Kidney (tissue), 14 donors: ENCODE results near the gene CD209. TPM values are rescaled to one million over a fixed set of nuclear protein-coding genes. Genes with fewer than 3 reads are reported as not detected.

Source experiments
- DNase-seq, 5 donors: peaks; one replicate each; pipeline ENCODE4 v3.0.0-alpha.2; 2013 to 2020
- FAIRE-seq: peaks from 2 replicates; lab custom pipeline; 2012; peaks lifted over from hg19 to GRCh38; lab: Jason Lieb, UNC
- H3K27ac ChIP-seq, 2 donors: one replicate each; pipeline ENCODE4 v1.7.0; 2013; ENCODE audit warnings: low read depth in 2 of 2, low read length in 2 of 2, inconsistent platforms in 1 of 2
- H3K27me3 ChIP-seq: one replicate; pipeline ENCODE4 v1.7.1; 2013; ENCODE audit warnings: low read length, inconsistent platforms; ENCODE audit not compliant: control insufficient read depth, insufficient read depth
- H3K36me3 ChIP-seq, 3 donors: one replicate each; pipeline versions ENCODE4 v1.7.0 to v1.7.1; 2013; ENCODE audit warnings: low read length in 3 of 3, control low read depth in 1 of 3, inconsistent platforms in 1 of 3; ENCODE audit not compliant: insufficient read depth in 3 of 3, control insufficient read depth in 2 of 3
- H3K4me1 ChIP-seq, 3 donors: one replicate each; pipeline versions ENCODE4 v1.7.0 to v1.7.1; 2013; ENCODE audit warnings: low read length in 3 of 3, inconsistent platforms in 1 of 3, low read depth in 1 of 3; ENCODE audit not compliant: control insufficient read depth in 2 of 3, insufficient read depth in 2 of 3
- H3K4me3 ChIP-seq, 3 donors: one replicate each; pipeline versions ENCODE4 v1.7.0 to v1.8.1; 2013; ENCODE audit warnings: low read length in 3 of 3, control low read depth in 1 of 3, inconsistent platforms in 1 of 3
- H3K9ac ChIP-seq, 3 donors: one replicate each; pipeline versions ENCODE4 v1.7.0 to v1.7.1; 2013; ENCODE audit warnings: low read length in 3 of 3, control low read depth in 1 of 3, inconsistent platforms in 1 of 3
- H3K9me3 ChIP-seq, 3 donors: one replicate each; pipeline versions ENCODE4 v1.7.0 to v1.7.1; 2013; ENCODE audit warnings: low read length in 3 of 3, control low read depth in 1 of 3, inconsistent platforms in 1 of 3; ENCODE audit not compliant: control insufficient read depth in 2 of 3, insufficient read depth in 1 of 3
- CTCF ChIP-seq: IDR thresholded peaks from 3 replicates; pipeline ENCODE4 v1.5.1; 2012; ENCODE audit warnings: mild to moderate bottlenecking, moderate library complexity, borderline replicate concordance; ENCODE audit not compliant: insufficient read depth; ENCODE audit errors: extremely low read depth
- intact Hi-C: fragments of 100-400 bp; cut with DNase I; formaldehyde crosslinking; loops from one replicate; pipeline ENCODE4 v1.11.1; 2022
- polyA plus RNA-seq: library from polyadenylated mRNA; stranded (reverse); fragments of 350-450 nt; fragmentation: Illumina TruSeq; extraction: RNeasy Lipid Tissue Mini Kit (QIAGEN cat#74804); gene quantifications from one replicate; pipeline ENCODE4 v1.2.3, GENCODE V29; 2014; ENCODE audit warnings: low read depth, low replicate concordance; ENCODE audit not compliant: insufficient read depth
- total RNA-seq: library from RNA; stranded (reverse); fragmentation: NEBNext Ultra II Directional; extraction: Animal tissue kit (Norgen Biotek cat#: 25700); gene quantifications from one replicate; pipeline ENCODE4 v1.2.1, GENCODE V29; 2021
- donor health status: control.
- donor health status: control.
- donor health status: control.
- donor health status: control.
- donor health status: control.
- donor health status: DM: yes; HTN: yes; CAD: no.
- donor health status: Normal renal cell carcinoma (clear cell type).

CD209 gene
- total and polyA plus RNA-seq, 2 donors from 2014 or later: 1.2 to 11.7 TPM

- no peak for DNase-seq
- Histone ChIP-seq H3K27ac (no peak overlapping the region), H3K9ac (no peak overlapping the region), H3K4me3 (no peak overlapping the region), H3K9me3 (no peaks in the 10 kb centered on the region), H3K27me3 (no peaks in the 10 kb centered on the region), H3K36me3 (no peaks in the 10 kb centered on the region), H3K4me1 (no peaks in the 10 kb centered on the region)
- TF ChIP-seq CTCF: no peak
- intact Hi-C loops: no loop called here
- FAIRE-seq: no peak
Observed at GRCh38 chr19:7704280-7705060, 42.9 kb downstream of the CD209 start.

- H3K27me3 ChIP-seq: no peaks in the 10 kb centered on the region
- no peak overlapping the region for H3K4me3 ChIP-seq
- no peak for TF ChIP-seq CTCF
- intact Hi-C loops: no loop called here
- H3K4me1 ChIP-seq: no peaks in the 10 kb centered on the region
- DNase-seq (no peak), FAIRE-seq (no peak)
- H3K36me3 ChIP-seq: no peaks in the 10 kb centered on the region
- no peaks in the 10 kb centered on the region for H3K9me3 ChIP-seq
- no peak overlapping the region for H3K9ac ChIP-seq
- H3K27ac ChIP-seq: no peak overlapping the region
Observed at GRCh38 chr19:7703332-7703731, 44.0 kb downstream of the CD209 start.

- no peak for TF ChIP-seq CTCF
- Histone ChIP-seq H3K27me3 (no peaks in the 10 kb centered on the region), H3K27ac (no peak within 1 kb of the TSS), H3K9me3 (no peaks in the 10 kb centered on the region), H3K4me1 (no peaks in the 10 kb centered on the region), H3K4me3 (no peak within 1 kb of the TSS), H3K36me3 (no peaks in the 10 kb centered on the region), H3K9ac (no peak within 1 kb of the TSS)
- intact Hi-C loops: no loop called here
- DNase-seq (no peak), FAIRE-seq (no peak)
Observed at GRCh38 chr19:7701654-7702457, 45.5 kb downstream of the CD209 start, which contains the start of gene FCER2. Gene FCER2 (minus strand): TSS chr19:7702131. CDS start chr19:7699760, 2,371 bp downstream.
